Upper lobe of left lung (tissue), 6 donors: Measurements from ENCODE around the gene TASP1. TPM values are rescaled to one million over a fixed set of nuclear protein-coding genes. Genes with fewer than 3 reads are reported as not detected.

ENCODE experiments used
- ATAC-seq, 2 donors: fragments of 200-7000 bp; cut with Tn5 transposase; one replicate each; pipeline ENCODE4 v1.9.1; 2022; ENCODE audit warnings: mild to moderate bottlenecking in 2 of 2, moderate library complexity in 2 of 2; ENCODE audit not compliant: low FRiP score in 2 of 2
- DNase-seq, 2 donors: peaks; one replicate each; pipeline ENCODE4 v3.0.0-alpha.2; 2019 to 2020
- H3K27ac ChIP-seq, 4 donors: fragments of 200-600 bp; sonication (generic); one replicate each; pipeline ENCODE4 v1.5.1; 2016 to 2019
- H3K27me3 ChIP-seq, 4 donors: fragments of 200-600 bp; sonication (generic); one replicate each; pipeline ENCODE4 v1.5.1; 2017 to 2019
- H3K36me3 ChIP-seq, 4 donors: fragments of 200-600 bp; sonication (generic); one replicate each; pipeline ENCODE4 v1.5.1; 2016 to 2019
- H3K4me1 ChIP-seq, 4 donors: fragments of 200-600 bp; sonication (generic); one replicate each; pipeline ENCODE4 v1.5.1; 2018 to 2019
- H3K4me3 ChIP-seq, 4 donors: fragments of 200-600 bp; sonication (generic); one replicate each; pipeline ENCODE4 v1.5.1; 2017 to 2019; ENCODE audit warnings: mild to moderate bottlenecking in 2 of 4, moderate library complexity in 1 of 4
- H3K9me3 ChIP-seq, 4 donors: fragments of 200-600 bp; sonication (generic); one replicate each; pipeline ENCODE4 v1.5.1; 2018 to 2019
- EP300 ChIP-seq, 4 donors: sonication (generic); formaldehyde crosslinking; IDR thresholded peaks; one replicate each; pipeline ENCODE4 v1.5.1; 2017; ENCODE audit warnings: antibody characterized with exemption in 4 of 4, control low read depth in 2 of 4
- POLR2A ChIP-seq, 4 donors: fragments of 450-650 bp; IDR thresholded peaks; one replicate each; pipeline ENCODE4 v1.5.1; 2016 to 2017; ENCODE audit warnings: antibody characterized with exemption in 4 of 4, mild to moderate bottlenecking in 2 of 4
- POLR2AphosphoS5 ChIP-seq, 2 donors: sonication (generic); formaldehyde crosslinking; IDR thresholded peaks; one replicate each; pipeline ENCODE4 v1.5.1; 2017; ENCODE audit warnings: antibody characterized with exemption in 2 of 2
- WGBS, 2 donors: methylation state at CpG; one replicate each; pipeline ENCODE4 v1.1.5; 2017 to 2018; 5-methylcytosine and 5-hydroxymethylcytosine counted together
- total RNA-seq, 6 donors: library from RNA; depleted of rRNA in 4 of 6; stranded (reverse); fragments of >200 nt in 4 of 6; gene quantifications; one replicate each; pipeline versions ENCODE4 v1.1.0 to v1.2.1, GENCODE V29; 2016 to 2021
- TF ChIP-seq, protein P1 (sequence below), 6 experiments: fragments of 450-650 bp in 4 of 6; fragments of 200-600 bp in 2 of 6; sonication (generic) in 2 of 6; IDR thresholded peaks; one replicate each; pipeline ENCODE4 v1.5.1; 2016 to 2019; ENCODE audit warnings: antibody characterized with exemption in 6 of 6
- donor health status: DM: no; HTN: no; CAD: no; lungs with moderate emphysema.
- donor health status: DM: no; HTN: yes; CAD: no; lungs with severe emphysema.

Gene TASP1
- total RNA-seq, 6 donors from 2014 or later, result 12.4 to 21.1 (median 14.0) TPM

DNA sequence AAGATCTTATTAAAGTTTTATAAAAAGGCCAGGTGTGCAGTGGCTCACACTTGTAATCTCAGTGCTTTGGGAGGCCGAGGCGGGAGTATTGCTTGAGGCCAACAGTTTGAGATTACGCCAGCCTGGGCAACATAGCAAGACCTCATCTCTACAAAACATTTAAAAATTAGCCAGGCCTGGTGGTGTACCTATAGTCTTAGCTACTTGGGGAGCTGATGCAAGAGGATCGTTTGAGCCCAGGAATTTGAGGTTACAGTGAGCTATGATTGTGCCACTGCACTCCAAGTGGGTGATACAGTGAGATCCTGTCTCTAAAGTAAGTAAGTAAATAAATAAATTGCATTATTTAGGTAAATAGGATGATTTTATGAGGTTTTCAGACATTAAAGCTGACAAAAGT lies 234.4 kb downstream of the TASP1 start:
- ATAC-seq (no peak), DNase-seq (no peak)
- no peaks in the 10 kb centered on the region for H3K4me1 ChIP-seq
- TF ChIP-seq, protein P1, sequence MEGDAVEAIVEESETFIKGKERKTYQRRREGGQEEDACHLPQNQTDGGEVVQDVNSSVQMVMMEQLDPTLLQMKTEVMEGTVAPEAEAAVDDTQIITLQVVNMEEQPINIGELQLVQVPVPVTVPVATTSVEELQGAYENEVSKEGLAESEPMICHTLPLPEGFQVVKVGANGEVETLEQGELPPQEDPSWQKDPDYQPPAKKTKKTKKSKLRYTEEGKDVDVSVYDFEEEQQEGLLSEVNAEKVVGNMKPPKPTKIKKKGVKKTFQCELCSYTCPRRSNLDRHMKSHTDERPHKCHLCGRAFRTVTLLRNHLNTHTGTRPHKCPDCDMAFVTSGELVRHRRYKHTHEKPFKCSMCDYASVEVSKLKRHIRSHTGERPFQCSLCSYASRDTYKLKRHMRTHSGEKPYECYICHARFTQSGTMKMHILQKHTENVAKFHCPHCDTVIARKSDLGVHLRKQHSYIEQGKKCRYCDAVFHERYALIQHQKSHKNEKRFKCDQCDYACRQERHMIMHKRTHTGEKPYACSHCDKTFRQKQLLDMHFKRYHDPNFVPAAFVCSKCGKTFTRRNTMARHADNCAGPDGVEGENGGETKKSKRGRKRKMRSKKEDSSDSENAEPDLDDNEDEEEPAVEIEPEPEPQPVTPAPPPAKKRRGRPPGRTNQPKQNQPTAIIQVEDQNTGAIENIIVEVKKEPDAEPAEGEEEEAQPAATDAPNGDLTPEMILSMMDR (IDR thresholded peaks at IDR 0.05), result no peak
- no peak for TF ChIP-seq POLR2AphosphoS5 (IDR thresholded peaks at IDR 0.05)
- no peak for TF ChIP-seq POLR2A (IDR thresholded peaks at IDR 0.05)
- no peak for TF ChIP-seq EP300 (IDR thresholded peaks at IDR 0.05)
- no peaks in the 10 kb centered on the region for H3K27me3 ChIP-seq
- H3K27ac ChIP-seq, result no peak overlapping the region
- H3K4me3 ChIP-seq, result no peak overlapping the region
- no peaks in the 10 kb centered on the region for H3K36me3 ChIP-seq
- no peaks in the 10 kb centered on the region for H3K9me3 ChIP-seq
- 90 to 91% methylated on average over 4 of the region's 4 CpGs for WGBS, 2 donors

DNA sequence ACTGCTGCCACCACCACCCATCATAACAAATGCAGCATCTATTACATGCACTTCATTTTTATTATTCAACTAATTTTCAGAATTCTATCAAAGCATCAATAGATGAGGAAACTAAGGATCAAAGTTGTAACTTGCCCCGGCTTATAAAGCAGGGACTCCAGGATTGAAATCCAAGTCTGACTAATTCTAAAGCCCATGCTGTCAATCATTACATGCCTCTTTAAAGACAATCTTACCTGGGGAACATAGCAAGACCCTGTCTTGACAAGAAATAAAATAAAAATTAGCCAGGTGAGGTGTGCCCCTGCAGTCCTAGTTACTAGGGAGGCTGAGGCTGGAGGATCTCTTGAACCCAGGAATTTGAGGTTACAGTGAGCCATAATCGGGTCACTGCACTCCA lies 235.3 kb downstream of the TASP1 start:
- TF ChIP-seq POLR2A (IDR thresholded peaks at IDR 0.05), result no peak
- no peak for ATAC-seq
- WGBS, 2 donors, result 64 to 80% methylated on average over 2 of the region's 2 CpGs
- Histone ChIP-seq H3K9me3 (no peaks in the 10 kb centered on the region), H3K27ac (no peak overlapping the region), H3K27me3 (no peaks in the 10 kb centered on the region), H3K4me3 (no peak overlapping the region), H3K36me3 (no peaks in the 10 kb centered on the region), H3K4me1 (no peaks in the 10 kb centered on the region)
- no peak for DNase-seq

DNA sequence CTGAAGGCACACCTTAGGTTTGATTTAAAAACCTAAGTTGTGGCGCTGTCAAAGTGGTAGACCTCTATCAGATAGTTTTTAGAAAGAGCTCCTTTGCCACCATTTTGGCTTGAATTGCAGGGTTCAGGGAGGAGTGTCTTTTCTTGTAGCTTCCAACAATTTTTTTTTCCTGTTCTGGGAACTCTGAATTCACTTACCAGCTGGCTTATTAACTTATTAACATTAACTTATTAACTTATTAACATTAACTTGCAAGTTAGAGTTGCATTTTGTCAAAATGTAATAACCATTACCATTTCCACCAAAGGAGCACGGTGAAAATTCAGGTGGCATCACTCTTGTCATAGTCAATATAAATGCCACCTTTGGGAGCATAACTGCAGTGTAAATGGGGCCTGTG lies 235.7 kb downstream of the TASP1 start:
- Histone ChIP-seq H3K27me3 (no peaks in the 10 kb centered on the region), H3K36me3 (no peaks in the 10 kb centered on the region), H3K27ac (no peak overlapping the region), H3K9me3 (no peaks in the 10 kb centered on the region), H3K4me1 (no peaks in the 10 kb centered on the region), H3K4me3 (no peak overlapping the region)
- DNase-seq, result no peak
- 94 to 97% methylated on average over 2 of the region's 2 CpGs for WGBS, 2 donors
- ATAC-seq, result no peak
- no peak for TF ChIP-seq POLR2A (IDR thresholded peaks at IDR 0.05)
- no peak for TF ChIP-seq POLR2AphosphoS5 (IDR thresholded peaks at IDR 0.05)
- TF ChIP-seq, protein P1 (IDR thresholded peaks at IDR 0.05), result no peak
- TF ChIP-seq EP300 (IDR thresholded peaks at IDR 0.05), result no peak

DNA sequence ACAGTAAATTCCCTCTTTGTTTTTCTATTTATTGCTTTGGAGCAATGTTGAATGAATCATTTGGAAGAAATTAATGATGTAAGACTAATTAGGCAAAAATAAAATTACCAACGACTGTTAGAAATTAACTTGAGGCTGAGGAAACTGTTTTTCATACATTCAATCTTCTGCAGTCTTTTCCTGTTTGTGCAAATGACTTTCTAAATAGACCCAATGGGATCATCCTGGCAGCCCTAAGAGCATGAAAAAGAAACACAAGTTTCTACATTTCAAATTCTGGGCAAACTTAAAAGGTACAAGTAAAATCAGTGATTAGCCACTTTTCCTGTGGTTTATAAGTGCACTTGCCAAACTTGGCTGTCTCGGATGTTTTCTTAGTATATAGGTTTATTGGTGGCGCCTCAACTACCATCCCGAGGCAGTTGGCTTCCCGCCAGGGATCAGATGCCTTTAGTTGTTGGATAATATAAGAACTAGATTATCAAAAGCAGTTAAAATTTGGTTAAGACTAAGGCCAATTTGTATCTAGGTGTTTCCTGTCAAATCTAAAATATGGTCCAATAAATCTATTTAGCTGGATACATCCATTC lies 236.5 kb downstream of the TASP1 start:
- Histone ChIP-seq H3K36me3 (no peaks in the 10 kb centered on the region), H3K27ac (no peak overlapping the region), H3K9me3 (no peaks in the 10 kb centered on the region), H3K27me3 (no peaks in the 10 kb centered on the region), H3K4me1 (no peaks in the 10 kb centered on the region), H3K4me3 (no peak overlapping the region)
- WGBS, 2 donors, result 56 to 71% methylated on average over 5 of the region's 5 CpGs
- DNase-seq (no peak), ATAC-seq (no peak)
- TF ChIP-seq POLR2AphosphoS5 (IDR thresholded peaks at IDR 0.05) (no peak), EP300 (IDR thresholded peaks at IDR 0.05) (no peak), POLR2A (IDR thresholded peaks at IDR 0.05) (no peak)
- TF ChIP-seq, protein P1 (IDR thresholded peaks at IDR 0.05), result no peak

DNA sequence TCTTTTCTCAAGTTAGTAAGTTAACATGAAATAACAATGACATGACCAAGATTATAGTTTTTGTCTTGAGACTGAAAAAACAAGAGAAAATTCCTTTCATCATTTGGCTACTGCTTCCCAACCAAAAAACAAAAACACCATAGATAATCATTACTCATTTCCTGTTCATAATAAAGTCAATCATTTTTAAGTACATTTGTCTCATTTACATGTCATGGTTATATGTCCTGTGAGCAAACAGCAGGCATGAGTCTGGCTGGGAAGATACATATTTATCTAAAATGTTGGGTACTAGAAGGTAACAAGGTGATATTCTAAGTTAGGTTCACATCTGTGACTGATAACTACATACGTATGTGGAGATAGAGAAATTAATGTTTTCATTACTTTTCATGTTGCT lies 237.1 kb downstream of the TASP1 start:
- Histone ChIP-seq H3K9me3 (no peaks in the 10 kb centered on the region), H3K27me3 (no peaks in the 10 kb centered on the region), H3K4me3 (no peak overlapping the region), H3K4me1 (no peaks in the 10 kb centered on the region), H3K36me3 (no peaks in the 10 kb centered on the region), H3K27ac (no peak overlapping the region)
- DNase-seq (no peak), ATAC-seq (no peak)
- WGBS, 2 donors, result 95 to 96% methylated on average over 1 of the region's 1 CpG
- TF ChIP-seq POLR2AphosphoS5 (IDR thresholded peaks at IDR 0.05) (no peak), EP300 (IDR thresholded peaks at IDR 0.05) (no peak), POLR2A (IDR thresholded peaks at IDR 0.05) (no peak)
- TF ChIP-seq, protein P1 (IDR thresholded peaks at IDR 0.05), result no peak
